Kidney (tissue), 14 donors: ENCODE data around the gene IL32. TPM values are rescaled to one million over a fixed set of nuclear protein-coding genes. Genes with fewer than 3 reads are reported as not detected.
A peak's percentile ranks its signal among the peaks of the same experiment; 100 is the strongest.

Experiments
- DNase-seq, 5 donors: peaks; one replicate each; pipeline ENCODE4 v3.0.0-alpha.2; 2013 to 2020
- FAIRE-seq: peaks from 2 replicates; lab custom pipeline; 2012; peaks lifted over from hg19 to GRCh38; lab: Jason Lieb, UNC
- H3K27ac ChIP-seq, 2 donors: one replicate each; pipeline ENCODE4 v1.7.0; 2013; ENCODE audit warnings: low read depth in 2 of 2, low read length in 2 of 2, inconsistent platforms in 1 of 2
- H3K27me3 ChIP-seq: one replicate; pipeline ENCODE4 v1.7.1; 2013; ENCODE audit warnings: low read length, inconsistent platforms; ENCODE audit not compliant: control insufficient read depth, insufficient read depth
- H3K36me3 ChIP-seq, 3 donors: one replicate each; pipeline versions ENCODE4 v1.7.0 to v1.7.1; 2013; ENCODE audit warnings: low read length in 3 of 3, control low read depth in 1 of 3, inconsistent platforms in 1 of 3; ENCODE audit not compliant: insufficient read depth in 3 of 3, control insufficient read depth in 2 of 3
- H3K4me1 ChIP-seq, 3 donors: one replicate each; pipeline versions ENCODE4 v1.7.0 to v1.7.1; 2013; ENCODE audit warnings: low read length in 3 of 3, inconsistent platforms in 1 of 3, low read depth in 1 of 3; ENCODE audit not compliant: control insufficient read depth in 2 of 3, insufficient read depth in 2 of 3
- H3K4me3 ChIP-seq, 3 donors: one replicate each; pipeline versions ENCODE4 v1.7.0 to v1.8.1; 2013; ENCODE audit warnings: low read length in 3 of 3, control low read depth in 1 of 3, inconsistent platforms in 1 of 3
- H3K9ac ChIP-seq, 3 donors: one replicate each; pipeline versions ENCODE4 v1.7.0 to v1.7.1; 2013; ENCODE audit warnings: low read length in 3 of 3, control low read depth in 1 of 3, inconsistent platforms in 1 of 3
- H3K9me3 ChIP-seq, 3 donors: one replicate each; pipeline versions ENCODE4 v1.7.0 to v1.7.1; 2013; ENCODE audit warnings: low read length in 3 of 3, control low read depth in 1 of 3, inconsistent platforms in 1 of 3; ENCODE audit not compliant: control insufficient read depth in 2 of 3, insufficient read depth in 1 of 3
- CTCF ChIP-seq: IDR thresholded peaks from 3 replicates; pipeline ENCODE4 v1.5.1; 2012; ENCODE audit warnings: mild to moderate bottlenecking, moderate library complexity, borderline replicate concordance; ENCODE audit not compliant: insufficient read depth; ENCODE audit errors: extremely low read depth
- intact Hi-C: fragments of 100-400 bp; cut with DNase I; formaldehyde crosslinking; loops from one replicate; pipeline ENCODE4 v1.11.1; 2022
- polyA plus RNA-seq: library from polyadenylated mRNA; stranded (reverse); fragments of 350-450 nt; fragmentation: Illumina TruSeq; extraction: RNeasy Lipid Tissue Mini Kit (QIAGEN cat#74804); gene quantifications from one replicate; pipeline ENCODE4 v1.2.3, GENCODE V29; 2014; ENCODE audit warnings: low read depth, low replicate concordance; ENCODE audit not compliant: insufficient read depth
- total RNA-seq: library from RNA; stranded (reverse); fragmentation: NEBNext Ultra II Directional; extraction: Animal tissue kit (Norgen Biotek cat#: 25700); gene quantifications from one replicate; pipeline ENCODE4 v1.2.1, GENCODE V29; 2021
- donor health status: control.
- donor health status: control.
- donor health status: control.
- donor health status: control.
- donor health status: control.
- donor health status: DM: yes; HTN: yes; CAD: no.
- donor health status: Normal renal cell carcinoma (clear cell type).

The IL32 gene
- total and polyA plus RNA-seq, 2 donors from 2014 or later: 181 to 495 TPM

GRCh38 chr16:3027489-3027795, 38.0 kb upstream of the IL32 start:
- Histone ChIP-seq H3K4me3 (no peak overlapping the region), H3K27ac (no peak overlapping the region), H3K9me3 (no peaks in the 10 kb centered on the region), H3K9ac (no peak overlapping the region), H3K36me3 (peaks cover 2 to 5% (median 3%) of the 10 kb centered on the region in 3 donors), H3K27me3 (peaks cover 17% of the 10 kb centered on the region), H3K4me1 (peaks cover 0 to 12% (median 10%) of the 10 kb centered on the region in 3 donors)
- intact Hi-C loops: no loop called here
- no peak for TF ChIP-seq CTCF
- DNase-seq (peak in 1 of 5 donors; percentile 74), FAIRE-seq (no peak)

GRCh38 chr16:3027983-3028715, 37.3 kb upstream of the IL32 start:
- Histone ChIP-seq H3K9me3 (no peaks in the 10 kb centered on the region), H3K36me3 (peaks cover 2 to 5% (median 3%) of the 10 kb centered on the region in 3 donors), H3K9ac (no peak overlapping the region), H3K4me3 (no peak overlapping the region), H3K27me3 (peaks cover 17% of the 10 kb centered on the region), H3K27ac (no peak overlapping the region), H3K4me1 (peaks cover 0 to 5% (median 3%) of the 10 kb centered on the region in 3 donors)
- FAIRE-seq: no peak
- peak; percentile 81 for TF ChIP-seq CTCF
- peak; percentile 93 to 96 (median 94) for DNase-seq
- intact Hi-C loops: no loop called here

- FAIRE-seq: no peak
- H3K27me3 ChIP-seq: peaks cover 18% of the 10 kb centered on the region
- H3K9me3 ChIP-seq: no peaks in the 10 kb centered on the region
- intact Hi-C loops: no loop called here
- peaks cover 2 to 5% (median 3%) of the 10 kb centered on the region in 3 donors for H3K36me3 ChIP-seq
- DNase-seq: peak in 2 of 5 donors; percentile 70 to 81
- TF ChIP-seq CTCF: no peak
- no peak overlapping the region for H3K27ac ChIP-seq
- H3K4me3 ChIP-seq: no peak overlapping the region
- no peak overlapping the region for H3K9ac ChIP-seq
- peaks cover 0 to 5% (median 0%) of the 10 kb centered on the region in 3 donors for H3K4me1 ChIP-seq
Measured at GRCh38 chr16:3028716-3029319, 36.6 kb upstream of the IL32 start.
